Measurements from ENCODE around the gene CMTM4. TPM values are rescaled to one million over a fixed set of nuclear protein-coding genes. Genes with fewer than 3 reads are reported as not detected.

CMTM4 gene
- total and polyA plus RNA-seq, 7 experiments from 2014 or later = 0.07 to 2.5 (median 1.7) TPM

GRCh38 chr16:66605979-66606751 is 90.4 kb downstream of the CMTM4 start:
- Mint-ChIP-seq H3K9me3 (peaks cover 0 to 7% (median 0%) of the 10 kb centered on the region in 11 donors), H3K27me3 (peaks cover 0 to 3% (median 0%) of the 10 kb centered on the region in 5 donors), H3K4me3 (peak overlapping the region; percentile 63 to 98 (median 80)), H3K36me3 (peaks cover 0 to 19% (median 5%) of the 10 kb centered on the region in 5 donors), H3K4me1 (peaks cover 20 to 45% (median 42%) of the 10 kb centered on the region in 7 donors), H3K27ac (peak overlapping the region; percentile 62 to 87 (median 84))
- ChIA-PET CTCF (interaction anchor here (3.0 kb wide), 1 partner anchor 43 kb away, joined by 26 read pairs; no protein-coding TSS in a partner anchor), POLR2A (interaction anchor here (1.0 to 1.3 kb wide), 4 partner anchors 16 to 198 kb away, joined by 3 to 4 read pairs (median 3); partner anchors contain the start of gene CKLF)
- DNase-seq (peak in 2 of 9 donors; percentile 3 to 28), ATAC-seq (no peak)
- peaks cover 0 to 7% (median 0%) of the 10 kb centered on the region in 3 experiments for H3K9me3 ChIP-seq (ENCODE audit: control insufficient read depth in 2 of 3, low read length in 3 of 3)
- H3K36me3 ChIP-seq (ENCODE audit: control insufficient read depth in 2 of 3, insufficient read depth in 3 of 3, low read length in 3 of 3) = peaks cover 5 to 29% (median 8%) of the 10 kb centered on the region in 3 experiments
- H3K4me1 ChIP-seq (ENCODE audit: control insufficient read depth in 2 of 2, insufficient read depth in 2 of 2, low read length in 2 of 2) = peaks cover 17 to 36% of the 10 kb centered on the region in 2 donors
- H3K27me3 ChIP-seq (ENCODE audit: control insufficient read depth in 2 of 2, insufficient read depth in 2 of 2, low read length in 2 of 2) = no peaks in the 10 kb centered on the region
- intact Hi-C loops (cut with micrococcal nuclease) = loop anchor here (1.0 to 5.0 kb wide), 7 partner anchors 45 to 274 kb away; partner anchors contain the start of genes CMTM4 (in 1 of the 2), DYNC1LI2 (in 1 of the 2) and PDP2 (in 1 of the 2)
- H3K27ac ChIP-seq (ENCODE audit: low read depth, low read length) = peak overlapping the region; percentile 74
- H3K4me3 ChIP-seq (ENCODE audit: low read length) = peak overlapping the region; percentile 57

GRCh38 chr16:66605177-66605978 is 91.2 kb downstream of the CMTM4 start:
- ATAC-seq (peak; percentile 12), DNase-seq (peak in 4 of 9 donors; percentile 29 to 68 (median 31))
- H3K36me3 Mint-ChIP-seq = peaks cover 5 to 26% (median 6%) of the 10 kb centered on the region in 5 donors
- intact Hi-C loops (cut with micrococcal nuclease) = loop anchor here (1.0 to 5.0 kb wide), 7 partner anchors 45 to 275 kb away; partner anchors contain the start of genes CMTM4 (in 1 of the 2), DYNC1LI2 (in 1 of the 2) and PDP2 (in 1 of the 2)
- peaks cover 0 to 14% (median 4%) of the 10 kb centered on the region in 11 donors for H3K9me3 Mint-ChIP-seq
- Histone ChIP-seq H3K4me1 (ENCODE audit: control insufficient read depth in 2 of 2, insufficient read depth in 2 of 2, low read length in 2 of 2) (peaks cover 22 to 36% of the 10 kb centered on the region in 2 donors), H3K27ac (ENCODE audit: low read depth, low read length) (peak overlapping the region; percentile 74), H3K27me3 (ENCODE audit: control insufficient read depth in 2 of 2, insufficient read depth in 2 of 2, low read length in 2 of 2) (no peaks in the 10 kb centered on the region), H3K36me3 (ENCODE audit: control insufficient read depth in 2 of 3, insufficient read depth in 3 of 3, low read length in 3 of 3) (peaks cover 5 to 21% (median 5%) of the 10 kb centered on the region in 3 experiments), H3K4me3 (ENCODE audit: low read length) (peak overlapping the region; percentile 57), H3K9me3 (ENCODE audit: control insufficient read depth in 2 of 3, low read length in 3 of 3) (peaks cover 0 to 12% (median 0%) of the 10 kb centered on the region in 3 experiments)
- POLR2A ChIA-PET = interaction anchor here (0.7 to 3.2 kb wide), 7 partner anchors 15 to 84 kb away, joined by 3 to 28 read pairs (median 4); partner anchors contain the start of gene CKLF
- peak overlapping the region; percentile 62 to 98 (median 81) for H3K4me3 Mint-ChIP-seq
- peaks cover 27 to 53% (median 49%) of the 10 kb centered on the region in 7 donors for H3K4me1 Mint-ChIP-seq
- peaks cover 0 to 3% (median 0%) of the 10 kb centered on the region in 5 donors for H3K27me3 Mint-ChIP-seq
- CTCF ChIA-PET = interaction anchor here (0.9 to 2.3 kb wide), 2 partner anchors 15 to 43 kb away, joined by 3 to 11 read pairs; no protein-coding TSS in a partner anchor
- H3K27ac Mint-ChIP-seq = peak overlapping the region in 8 of 9 donors; percentile 46 to 87 (median 86)

- Histone ChIP-seq H3K9me3 (ENCODE audit: control insufficient read depth in 2 of 3, low read length in 3 of 3) (peaks cover 0 to 12% (median 0%) of the 10 kb centered on the region in 3 experiments), H3K4me3 (ENCODE audit: low read length) (peak within 1 kb of the TSS; percentile 87), H3K27me3 (ENCODE audit: control insufficient read depth in 2 of 2, insufficient read depth in 2 of 2, low read length in 2 of 2) (no peaks in the 10 kb centered on the region), H3K27ac (ENCODE audit: low read depth, low read length) (peak within 1 kb of the TSS; percentile 74), H3K4me1 (ENCODE audit: control insufficient read depth in 2 of 2, insufficient read depth in 2 of 2, low read length in 2 of 2) (peaks cover 30 to 36% of the 10 kb centered on the region in 2 donors), H3K36me3 (ENCODE audit: control insufficient read depth in 2 of 3, insufficient read depth in 3 of 3, low read length in 3 of 3) (peaks cover 0 to 13% (median 0%) of the 10 kb centered on the region in 3 experiments)
- Mint-ChIP-seq H3K27ac (peak within 1 kb of the TSS; percentile 89 to 98 (median 94)), H3K4me3 (peak within 1 kb of the TSS; percentile 80 to 99 (median 96)), H3K27me3 (peaks cover 0 to 3% (median 0%) of the 10 kb centered on the region in 5 donors), H3K4me1 (peaks cover 31 to 58% (median 55%) of the 10 kb centered on the region in 7 donors), H3K9me3 (peaks cover 0 to 14% (median 4%) of the 10 kb centered on the region in 11 donors), H3K36me3 (peaks cover 0 to 24% (median 5%) of the 10 kb centered on the region in 5 donors)
- ATAC-seq (peak; percentile 77), DNase-seq (peak; percentile 57 to 84 (median 75))
- intact Hi-C loops (cut with micrococcal nuclease) = loop anchor here (1.0 to 5.0 kb wide), 13 partner anchors 14 to 276 kb away; partner anchors contain the start of genes CKLF (in 2 of the 2), CMTM4 (in 1 of the 2), DYNC1LI2 (in 1 of the 2) and PDP2 (in 1 of the 2)
- ChIA-PET POLR2A (interaction anchor here (0.6 to 3.2 kb wide), 16 partner anchors 15 to 226 kb away, joined by 3 to 28 read pairs (median 5); partner anchors contain the start of genes CKLF, DYNC1LI2 and NAE1), CTCF (interaction anchor here (0.6 to 2.3 kb wide), 11 partner anchors 10 to 200 kb away, joined by 3 to 11 read pairs (median 4); partner anchors contain the start of gene CKLF)
Measured at GRCh38 chr16:66604376-66605176, 92.0 kb downstream of the CMTM4 start, which contains the start of gene CMTM3. Gene CMTM3, plus strand, starts transcription at chr16:66604704. Its CDS starts 102 bp downstream, at chr16:66604806.

- Histone ChIP-seq H3K4me1 (ENCODE audit: control insufficient read depth in 2 of 2, insufficient read depth in 2 of 2, low read length in 2 of 2) (peaks cover 33 to 34% of the 10 kb centered on the region in 2 donors), H3K27me3 (ENCODE audit: control insufficient read depth in 2 of 2, insufficient read depth in 2 of 2, low read length in 2 of 2) (no peaks in the 10 kb centered on the region), H3K36me3 (ENCODE audit: control insufficient read depth in 2 of 3, insufficient read depth in 3 of 3, low read length in 3 of 3) (peaks cover 0 to 4% (median 0%) of the 10 kb centered on the region in 3 experiments), H3K27ac (ENCODE audit: low read depth, low read length) (peak overlapping the region; percentile 74), H3K4me3 (ENCODE audit: low read length) (peak overlapping the region; percentile 87), H3K9me3 (ENCODE audit: control insufficient read depth in 2 of 3, low read length in 3 of 3) (peaks cover 0 to 12% (median 0%) of the 10 kb centered on the region in 3 experiments)
- H3K9me3 Mint-ChIP-seq = peaks cover 0 to 14% (median 4%) of the 10 kb centered on the region in 11 donors
- H3K27me3 Mint-ChIP-seq = peaks cover 0 to 3% (median 0%) of the 10 kb centered on the region in 5 donors
- H3K4me1 Mint-ChIP-seq = peaks cover 32 to 62% (median 59%) of the 10 kb centered on the region in 7 donors
- ATAC-seq (peak; percentile 77), DNase-seq (peak; percentile 42 to 88 (median 84))
- ChIA-PET CTCF (interaction anchor here (0.8 to 2.3 kb wide), 11 partner anchors 9 to 199 kb away, joined by 3 to 11 read pairs (median 3); partner anchors contain the start of gene CKLF), POLR2A (interaction anchor here (0.5 to 3.2 kb wide), 19 partner anchors 9 to 344 kb away, joined by 3 to 28 read pairs (median 4); partner anchors contain the start of genes CKLF, DYNC1LI2 and NAE1)
- intact Hi-C loops (cut with micrococcal nuclease) = loop anchor here (1.0 to 2.0 kb wide), 9 partner anchors 13 to 197 kb away; partner anchors contain the start of gene CKLF (in 2 of the 2)
- peak overlapping the region; percentile 80 to 99 (median 96) for H3K4me3 Mint-ChIP-seq
- H3K27ac Mint-ChIP-seq = peak overlapping the region; percentile 89 to 98 (median 94)
- H3K36me3 Mint-ChIP-seq = peaks cover 0 to 23% (median 5%) of the 10 kb centered on the region in 5 donors
Measured at GRCh38 chr16:66603537-66604375, 92.8 kb downstream of the CMTM4 start.

Data from naive thymus-derived CD4-positive, alpha-beta T cell (primary cell).